GM12892 (cell line): ENCODE measurements around the gene F8A1. TPM values are rescaled to one million over a fixed set of nuclear protein-coding genes. Genes with fewer than 3 reads are reported as not detected.
"Not testable (repeated sequence)": the region's sequence is repeated elsewhere in the genome, so short reads cannot be mapped to it uniquely, and the experiment has no call there.

Source experiments
- DNase-seq: peaks from one replicate; pipeline ENCODE4 v3.0.0; 2011; ENCODE audit not compliant: insufficient read length
- FAIRE-seq: peaks from 2 replicates; lab custom pipeline; 2011; peaks lifted over from hg19 to GRCh38; lab: Jason Lieb, UNC
- POLR2A ChIP-seq: IDR thresholded peaks from 2 replicates; pipeline ENCODE4 v1.6.1; 2011; ENCODE audit warnings: low read depth, low read length, control low read depth
- POLR2AphosphoS5 ChIP-seq: IDR thresholded peaks from 2 replicates; pipeline ENCODE4 v1.6.1; 2011; ENCODE audit warnings: low read depth, low read length, control low read depth
- TAF1 ChIP-seq: IDR thresholded peaks from 2 replicates; pipeline ENCODE4 v1.6.1; 2011; ENCODE audit warnings: low read depth, mild to moderate bottlenecking, control low read depth, low read length, borderline replicate concordance
- polyA plus RNA-seq: library from polyadenylated mRNA; unstranded; fragments of >200 nt; gene quantifications from one replicate; pipeline ENCODE4 v1.2.1, GENCODE V29; 2012; ENCODE audit warnings: missing spikeins, inconsistent platforms; ENCODE audit not compliant: missing spikeins

The F8A1 gene
- 20.4 TPM for polyA plus RNA-seq

GRCh38 chrX:154886069-154886788 lies at the start of gene F8A1:
TSS of gene F8A1 (plus strand) at chrX:154886355. CDS start at chrX:154886375, 20 bp downstream.
- not testable (repeated sequence) for DNase-seq, FAIRE-seq

- no peak for DNase-seq
Observed at GRCh38 chrX:154840856-154841255, 45.3 kb upstream of the F8A1 start.

GRCh38 chrX:154850957-154851611 lies 35.1 kb upstream of the F8A1 start:
- FAIRE-seq (no peak), DNase-seq (no peak)
- TF ChIP-seq TAF1 (no peak), POLR2AphosphoS5 (no peak), POLR2A (no peak)

More at GRCh38 chrX:154840856-154841255, 45.3 kb upstream of the F8A1 start:
- TF ChIP-seq TAF1, result no peak
- no peak for TF ChIP-seq POLR2A
- no peak for TF ChIP-seq POLR2AphosphoS5
- peak; percentile 56 for FAIRE-seq

GRCh38 chrX:154855256-154855655 lies 30.9 kb upstream of the F8A1 start:
- DNase-seq (no peak), FAIRE-seq (no peak)
- TF ChIP-seq POLR2A (no peak), POLR2AphosphoS5 (no peak), TAF1 (no peak)

- not testable (repeated sequence) for FAIRE-seq, DNase-seq
Observed at GRCh38 chrX:154868522-154868921, 17.6 kb upstream of the F8A1 start.

GRCh38 chrX:154873329-154873728 lies 12.8 kb upstream of the F8A1 start:
- DNase-seq (no peak), FAIRE-seq (no peak)
- no peak for TF ChIP-seq TAF1
- TF ChIP-seq POLR2A, result no peak
- TF ChIP-seq POLR2AphosphoS5, result no peak

GRCh38 chrX:154884069-154884468 lies 2.1 kb upstream of the F8A1 start:
- FAIRE-seq, DNase-seq: not testable (repeated sequence)

GRCh38 chrX:154885057-154885456 lies 1.1 kb upstream of the F8A1 start:
- DNase-seq, FAIRE-seq: not testable (repeated sequence)

- not testable (repeated sequence) for DNase-seq, FAIRE-seq
Observed at GRCh38 chrX:154885549-154885948, 606 bp upstream of the F8A1 start.

GRCh38 chrX:154886789-154887221 lies 650 bp downstream of the F8A1 start:
- not testable (repeated sequence) for FAIRE-seq, DNase-seq

GRCh38 chrX:154890990-154891639 lies 5.0 kb downstream of the F8A1 start:
- TF ChIP-seq TAF1, result no peak
- TF ChIP-seq POLR2A, result no peak
- no peak for TF ChIP-seq POLR2AphosphoS5
- no peak for DNase-seq
- no peak for FAIRE-seq

GRCh38 chrX:154892296-154892695 lies 6.1 kb downstream of the F8A1 start:
- no peak for TF ChIP-seq TAF1
- no peak for TF ChIP-seq POLR2AphosphoS5
- no peak for TF ChIP-seq POLR2A
- DNase-seq (no peak), FAIRE-seq (no peak)

- no peak for FAIRE-seq
- DNase-seq, result no peak
- TF ChIP-seq POLR2AphosphoS5 (no peak), POLR2A (no peak), TAF1 (no peak)
Observed at GRCh38 chrX:154900323-154900722, 14.2 kb downstream of the F8A1 start.
